ENCODE results near the gene GUCY1A2.
"Not testable (repeated sequence)": the region's sequence is repeated elsewhere in the genome, so short reads cannot be mapped to it uniquely, and the experiment has no call there.

GUCY1A2 gene

DNA sequence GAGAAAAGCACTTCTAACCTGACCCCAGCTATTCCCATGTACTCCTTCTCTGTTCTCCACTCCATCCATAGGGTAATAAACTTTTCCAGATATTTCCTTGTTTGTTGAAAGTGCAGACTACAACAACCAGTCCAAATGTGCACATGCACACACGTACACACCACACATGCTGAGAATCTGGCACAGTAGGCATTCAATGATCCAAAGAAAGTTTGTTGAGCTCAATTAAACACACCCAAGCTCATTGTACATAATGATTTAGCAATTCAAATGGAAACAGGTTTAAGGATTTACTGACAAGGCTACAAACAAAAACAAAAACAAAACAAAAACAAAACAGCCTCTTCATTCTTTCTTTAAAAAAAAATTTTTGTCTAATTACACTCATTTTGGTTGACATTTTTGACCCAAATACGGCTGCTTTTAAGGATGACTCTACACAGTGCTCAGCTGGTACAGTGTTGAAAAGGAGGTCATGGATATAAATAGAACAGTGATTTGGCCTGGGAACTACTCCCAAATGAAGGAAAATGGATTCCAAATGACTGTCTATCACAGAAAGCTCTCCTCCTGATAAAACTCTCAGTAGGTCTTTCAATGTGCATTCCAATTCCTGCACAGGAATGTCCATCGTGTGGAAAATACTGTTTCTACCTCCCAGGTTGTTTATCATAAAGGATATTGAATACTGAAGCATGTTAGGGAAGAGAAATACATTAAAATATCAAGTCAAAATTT lies 232.2 kb downstream of the GUCY1A2 start:
- no peak for DNase-seq
- H3K4me3 ChIP-seq (ENCODE audit: low read depth, low read length), result no peak overlapping the region
- H3K36me3 ChIP-seq, result no peaks in the 10 kb centered on the region
- TF ChIP-seq, protein P1, sequence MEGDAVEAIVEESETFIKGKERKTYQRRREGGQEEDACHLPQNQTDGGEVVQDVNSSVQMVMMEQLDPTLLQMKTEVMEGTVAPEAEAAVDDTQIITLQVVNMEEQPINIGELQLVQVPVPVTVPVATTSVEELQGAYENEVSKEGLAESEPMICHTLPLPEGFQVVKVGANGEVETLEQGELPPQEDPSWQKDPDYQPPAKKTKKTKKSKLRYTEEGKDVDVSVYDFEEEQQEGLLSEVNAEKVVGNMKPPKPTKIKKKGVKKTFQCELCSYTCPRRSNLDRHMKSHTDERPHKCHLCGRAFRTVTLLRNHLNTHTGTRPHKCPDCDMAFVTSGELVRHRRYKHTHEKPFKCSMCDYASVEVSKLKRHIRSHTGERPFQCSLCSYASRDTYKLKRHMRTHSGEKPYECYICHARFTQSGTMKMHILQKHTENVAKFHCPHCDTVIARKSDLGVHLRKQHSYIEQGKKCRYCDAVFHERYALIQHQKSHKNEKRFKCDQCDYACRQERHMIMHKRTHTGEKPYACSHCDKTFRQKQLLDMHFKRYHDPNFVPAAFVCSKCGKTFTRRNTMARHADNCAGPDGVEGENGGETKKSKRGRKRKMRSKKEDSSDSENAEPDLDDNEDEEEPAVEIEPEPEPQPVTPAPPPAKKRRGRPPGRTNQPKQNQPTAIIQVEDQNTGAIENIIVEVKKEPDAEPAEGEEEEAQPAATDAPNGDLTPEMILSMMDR (IDR thresholded peaks at IDR 0.05; ENCODE audit: low read depth, low read length), result no peak
- H3K4me1 ChIP-seq, result no peaks in the 10 kb centered on the region
- no peaks in the 10 kb centered on the region for H3K9me3 ChIP-seq
- H3K27me3 ChIP-seq, result no peaks in the 10 kb centered on the region

DNA sequence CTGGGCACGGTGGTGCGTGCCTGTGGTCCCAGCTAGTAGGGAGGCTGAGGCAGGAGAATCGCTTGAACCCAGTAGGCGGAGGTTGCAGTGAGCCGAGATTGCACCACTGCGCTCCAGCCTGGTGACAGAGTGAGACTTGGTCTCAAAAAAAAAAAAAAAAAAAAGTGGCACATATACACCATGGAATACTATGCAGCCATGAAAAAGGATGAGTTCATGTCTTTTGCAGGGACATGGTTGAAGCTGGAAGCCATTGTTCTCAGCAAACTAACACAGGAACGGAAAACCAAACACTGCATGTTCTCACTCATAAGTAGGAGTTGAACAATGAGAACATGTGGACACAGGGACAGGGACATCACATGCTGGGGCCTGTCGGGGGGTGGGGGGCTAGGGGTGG lies 241.0 kb downstream of the GUCY1A2 start:
- not testable (repeated sequence) for H3K4me1 ChIP-seq; H3K27me3 ChIP-seq; DNase-seq; H3K9me3 ChIP-seq; H3K36me3 ChIP-seq; H3K4me3 ChIP-seq (ENCODE audit: low read depth, low read length)

DNA sequence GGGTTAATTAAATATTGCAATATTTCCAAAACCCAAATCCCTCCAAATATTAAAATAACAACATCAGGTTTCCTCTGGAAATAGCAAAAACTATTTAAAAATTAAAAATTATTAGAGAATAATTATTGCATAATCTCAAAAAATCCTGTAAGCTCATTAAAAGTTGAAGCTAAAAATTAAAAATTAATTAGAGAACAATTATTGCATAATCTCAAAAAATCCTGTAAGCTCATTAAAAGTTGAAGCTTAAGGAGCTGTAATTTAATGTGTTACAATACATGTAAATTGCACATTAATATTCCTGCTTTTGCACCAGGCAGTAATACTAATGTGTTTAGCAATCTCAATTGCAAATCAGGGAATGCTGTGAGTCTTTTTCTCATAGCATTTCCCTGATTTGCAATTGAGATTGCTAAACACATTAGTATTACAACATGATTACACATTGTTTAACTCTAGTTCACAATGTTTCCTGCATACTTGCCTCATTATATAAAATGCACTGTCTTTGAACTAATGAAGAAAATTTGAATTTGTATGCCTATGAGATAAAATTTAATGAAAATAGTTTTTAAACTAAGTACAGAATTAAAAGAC lies 247.7 kb downstream of the GUCY1A2 start:
- Histone ChIP-seq H3K27me3 (no peaks in the 10 kb centered on the region), H3K36me3 (no peaks in the 10 kb centered on the region), H3K9me3 (no peaks in the 10 kb centered on the region), H3K4me3 (ENCODE audit: low read depth, low read length) (no peak overlapping the region), H3K4me1 (no peaks in the 10 kb centered on the region)
- TF ChIP-seq, protein P1 (IDR thresholded peaks at IDR 0.05; ENCODE audit: low read depth, low read length), result no peak
- DNase-seq, result no peak

DNA sequence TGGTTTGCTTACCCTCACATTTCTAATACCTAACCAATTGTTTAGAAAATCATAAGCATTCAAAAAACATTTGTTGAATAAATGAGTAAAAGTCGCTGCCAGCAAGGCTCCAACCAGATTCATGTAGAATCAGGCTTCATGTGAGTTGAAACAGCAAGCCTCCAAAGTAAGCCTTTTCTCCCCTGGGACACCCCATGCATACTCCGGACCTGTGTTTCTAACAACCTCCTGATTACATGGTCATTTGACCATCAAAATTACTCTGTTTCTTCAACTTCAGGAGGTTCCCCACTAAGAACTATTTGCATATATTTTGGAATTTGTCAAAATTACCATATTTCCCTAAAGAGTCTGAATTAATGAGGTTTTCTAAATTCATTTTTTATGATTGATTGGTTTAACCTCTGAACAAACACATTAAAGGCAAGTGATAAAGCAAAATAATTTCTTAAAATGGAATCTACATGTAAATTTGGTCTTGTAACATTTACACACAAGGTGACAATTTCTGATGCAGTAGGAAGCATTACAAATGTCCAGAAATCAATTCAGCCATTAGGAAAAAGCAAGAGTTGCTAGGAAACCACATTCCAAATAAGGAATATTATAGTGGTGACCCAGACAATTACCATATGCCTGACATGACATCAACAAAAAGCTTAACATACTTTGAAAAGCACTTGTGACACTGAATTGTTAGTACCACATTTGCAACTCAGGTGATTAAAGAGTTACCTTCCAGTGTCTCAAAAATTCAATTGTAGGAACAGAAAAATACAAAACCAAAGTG lies 252.6 kb downstream of the GUCY1A2 start:
- TF ChIP-seq, protein P1 (IDR thresholded peaks at IDR 0.05; ENCODE audit: low read depth, low read length), result no peak
- no peaks in the 10 kb centered on the region for H3K9me3 ChIP-seq
- no peak overlapping the region for H3K4me3 ChIP-seq (ENCODE audit: low read depth, low read length)
- no peaks in the 10 kb centered on the region for H3K4me1 ChIP-seq
- H3K27me3 ChIP-seq, result no peaks in the 10 kb centered on the region
- H3K36me3 ChIP-seq, result no peaks in the 10 kb centered on the region
- DNase-seq, result no peak

DNA sequence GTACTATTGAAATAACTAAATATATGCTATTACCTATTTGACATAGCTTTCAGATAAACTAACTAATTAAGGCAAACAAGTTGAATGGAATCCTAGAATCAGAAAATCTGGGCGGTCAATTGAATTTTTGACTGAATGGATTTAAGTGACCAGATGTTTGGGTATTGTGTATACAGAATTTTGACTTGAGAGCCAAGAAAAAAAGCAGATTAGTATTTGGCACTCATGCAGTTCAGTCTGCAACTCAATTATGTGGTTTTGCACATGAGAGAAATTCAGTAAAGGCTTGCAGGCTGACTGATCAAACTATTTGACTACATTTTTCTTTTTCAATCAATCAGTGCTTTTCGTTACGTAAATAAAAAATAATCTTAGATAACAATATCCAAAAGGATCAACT lies 254.8 kb downstream of the GUCY1A2 start:
- no peak overlapping the region for H3K4me3 ChIP-seq (ENCODE audit: low read depth, low read length)
- no peaks in the 10 kb centered on the region for H3K4me1 ChIP-seq
- no peaks in the 10 kb centered on the region for H3K36me3 ChIP-seq
- no peaks in the 10 kb centered on the region for H3K27me3 ChIP-seq
- no peaks in the 10 kb centered on the region for H3K9me3 ChIP-seq
- no peak for DNase-seq
- TF ChIP-seq, protein P1 (IDR thresholded peaks at IDR 0.05; ENCODE audit: low read depth, low read length), result no peak

DNA sequence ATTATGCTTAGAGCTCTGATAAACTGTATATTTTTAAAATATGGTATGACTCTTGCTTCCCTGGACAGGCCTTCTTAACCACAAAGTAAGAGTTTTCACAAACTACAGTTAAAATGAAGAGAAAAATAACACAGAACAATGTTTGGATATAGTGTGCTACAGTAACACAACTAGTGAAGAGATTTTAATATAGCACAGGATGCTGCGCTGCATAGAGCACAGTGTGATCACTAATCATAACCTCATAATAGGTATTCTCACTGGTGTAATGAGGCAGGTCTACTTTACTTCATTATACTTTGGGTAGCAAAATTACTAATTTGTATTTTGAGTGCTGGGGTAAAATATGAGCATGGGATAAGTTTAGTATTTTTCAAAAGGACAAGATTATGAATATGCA lies 256.5 kb downstream of the GUCY1A2 start:
- DNase-seq, result no peak
- Histone ChIP-seq H3K4me3 (ENCODE audit: low read depth, low read length) (no peak overlapping the region), H3K4me1 (no peaks in the 10 kb centered on the region), H3K9me3 (no peaks in the 10 kb centered on the region), H3K36me3 (no peaks in the 10 kb centered on the region), H3K27me3 (no peaks in the 10 kb centered on the region)
- TF ChIP-seq, protein P1 (IDR thresholded peaks at IDR 0.05; ENCODE audit: low read depth, low read length), result no peak

All from BE2C (cell line).